ENCODE measurements around the gene ABHD17B.

DNA sequence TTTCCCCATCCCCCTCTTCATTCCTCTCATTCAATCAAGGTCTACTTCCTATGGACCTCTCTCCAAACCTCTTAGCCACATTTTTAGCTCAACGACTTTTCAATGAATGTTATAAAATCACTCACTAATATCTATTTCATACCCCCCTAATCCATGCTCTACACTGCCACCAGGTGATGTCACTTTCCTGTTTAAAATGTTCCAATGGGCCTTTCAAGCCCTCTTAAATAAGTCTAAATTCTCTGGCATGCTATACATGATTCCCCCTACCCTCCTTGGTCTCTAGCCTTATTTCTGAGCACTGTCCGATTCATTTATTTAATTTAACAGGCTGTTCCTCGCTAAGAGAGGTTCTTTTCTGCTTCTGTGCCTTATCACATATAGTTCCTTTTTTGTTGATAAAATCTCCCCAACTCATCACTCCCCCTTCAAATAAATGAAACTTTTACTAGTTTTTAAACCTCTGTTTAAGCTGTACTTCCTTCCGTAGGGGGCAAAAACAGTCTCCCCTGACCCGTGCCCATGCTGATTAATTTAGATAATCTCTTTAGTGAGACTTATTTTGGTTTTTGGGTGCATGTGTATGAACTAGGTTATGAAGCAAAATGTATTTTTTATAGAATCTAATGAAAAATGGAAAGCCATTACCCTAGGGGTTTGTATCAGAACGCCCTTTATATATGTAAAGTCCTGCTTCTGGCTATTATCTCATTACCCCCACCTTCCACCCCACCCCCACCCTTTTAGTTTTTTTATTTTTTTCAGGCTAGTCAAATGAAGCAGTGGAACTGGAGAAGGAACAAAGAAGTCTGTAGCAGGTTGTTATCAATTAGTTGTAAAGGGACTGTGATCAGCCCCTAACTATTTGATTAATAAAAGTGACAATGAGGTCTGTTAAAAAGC lies 9.0 kb downstream of the ABHD17B start:
- TF ChIP-seq, protein P1, sequence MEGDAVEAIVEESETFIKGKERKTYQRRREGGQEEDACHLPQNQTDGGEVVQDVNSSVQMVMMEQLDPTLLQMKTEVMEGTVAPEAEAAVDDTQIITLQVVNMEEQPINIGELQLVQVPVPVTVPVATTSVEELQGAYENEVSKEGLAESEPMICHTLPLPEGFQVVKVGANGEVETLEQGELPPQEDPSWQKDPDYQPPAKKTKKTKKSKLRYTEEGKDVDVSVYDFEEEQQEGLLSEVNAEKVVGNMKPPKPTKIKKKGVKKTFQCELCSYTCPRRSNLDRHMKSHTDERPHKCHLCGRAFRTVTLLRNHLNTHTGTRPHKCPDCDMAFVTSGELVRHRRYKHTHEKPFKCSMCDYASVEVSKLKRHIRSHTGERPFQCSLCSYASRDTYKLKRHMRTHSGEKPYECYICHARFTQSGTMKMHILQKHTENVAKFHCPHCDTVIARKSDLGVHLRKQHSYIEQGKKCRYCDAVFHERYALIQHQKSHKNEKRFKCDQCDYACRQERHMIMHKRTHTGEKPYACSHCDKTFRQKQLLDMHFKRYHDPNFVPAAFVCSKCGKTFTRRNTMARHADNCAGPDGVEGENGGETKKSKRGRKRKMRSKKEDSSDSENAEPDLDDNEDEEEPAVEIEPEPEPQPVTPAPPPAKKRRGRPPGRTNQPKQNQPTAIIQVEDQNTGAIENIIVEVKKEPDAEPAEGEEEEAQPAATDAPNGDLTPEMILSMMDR (IDR thresholded peaks at IDR 0.05), result no peak; the same call in 1 of the 2 replicates
- TF ChIP-seq TCF7L2 (IDR thresholded peaks at IDR 0.05; ENCODE audit: low read depth, low read length) (no peak), POLR2AphosphoS5 (IDR thresholded peaks at IDR 0.05; ENCODE audit: low read depth, low read length) (no peak)
- TF ChIP-seq, protein P2, sequence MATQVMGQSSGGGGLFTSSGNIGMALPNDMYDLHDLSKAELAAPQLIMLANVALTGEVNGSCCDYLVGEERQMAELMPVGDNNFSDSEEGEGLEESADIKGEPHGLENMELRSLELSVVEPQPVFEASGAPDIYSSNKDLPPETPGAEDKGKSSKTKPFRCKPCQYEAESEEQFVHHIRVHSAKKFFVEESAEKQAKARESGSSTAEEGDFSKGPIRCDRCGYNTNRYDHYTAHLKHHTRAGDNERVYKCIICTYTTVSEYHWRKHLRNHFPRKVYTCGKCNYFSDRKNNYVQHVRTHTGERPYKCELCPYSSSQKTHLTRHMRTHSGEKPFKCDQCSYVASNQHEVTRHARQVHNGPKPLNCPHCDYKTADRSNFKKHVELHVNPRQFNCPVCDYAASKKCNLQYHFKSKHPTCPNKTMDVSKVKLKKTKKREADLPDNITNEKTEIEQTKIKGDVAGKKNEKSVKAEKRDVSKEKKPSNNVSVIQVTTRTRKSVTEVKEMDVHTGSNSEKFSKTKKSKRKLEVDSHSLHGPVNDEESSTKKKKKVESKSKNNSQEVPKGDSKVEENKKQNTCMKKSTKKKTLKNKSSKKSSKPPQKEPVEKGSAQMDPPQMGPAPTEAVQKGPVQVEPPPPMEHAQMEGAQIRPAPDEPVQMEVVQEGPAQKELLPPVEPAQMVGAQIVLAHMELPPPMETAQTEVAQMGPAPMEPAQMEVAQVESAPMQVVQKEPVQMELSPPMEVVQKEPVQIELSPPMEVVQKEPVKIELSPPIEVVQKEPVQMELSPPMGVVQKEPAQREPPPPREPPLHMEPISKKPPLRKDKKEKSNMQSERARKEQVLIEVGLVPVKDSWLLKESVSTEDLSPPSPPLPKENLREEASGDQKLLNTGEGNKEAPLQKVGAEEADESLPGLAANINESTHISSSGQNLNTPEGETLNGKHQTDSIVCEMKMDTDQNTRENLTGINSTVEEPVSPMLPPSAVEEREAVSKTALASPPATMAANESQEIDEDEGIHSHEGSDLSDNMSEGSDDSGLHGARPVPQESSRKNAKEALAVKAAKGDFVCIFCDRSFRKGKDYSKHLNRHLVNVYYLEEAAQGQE (IDR thresholded peaks at IDR 0.05; ENCODE audit: insufficient read depth in 1 of 2, low read depth in 2 of 2, low read length in 1 of 2), result no peak

Data from Panc1 (cell line).